ENCODE measurements around the gene EGR1. TPM values are rescaled to one million over a fixed set of nuclear protein-coding genes. Genes with fewer than 3 reads are reported as not detected.
A peak's percentile ranks its signal among the peaks of the same experiment; 100 is the strongest.

Gene EGR1
- 1.6 and 6.3 TPM in 2 replicates for total RNA-seq (ENCODE audit: low replicate concordance)

GRCh38 chr5:138465261-138466124 lies at the start of gene EGR1:
Gene EGR1 (plus strand): TSS chr5:138465479. CDS start chr5:138465762, 283 bp downstream.
- H3K4me3 ChIP-seq (ENCODE audit: low read depth, low read length) = peak within 1 kb of the TSS; percentile 84
- DNase-seq (ENCODE audit: low read depth) = peak; percentile 94
- TF ChIP-seq, protein P1, sequence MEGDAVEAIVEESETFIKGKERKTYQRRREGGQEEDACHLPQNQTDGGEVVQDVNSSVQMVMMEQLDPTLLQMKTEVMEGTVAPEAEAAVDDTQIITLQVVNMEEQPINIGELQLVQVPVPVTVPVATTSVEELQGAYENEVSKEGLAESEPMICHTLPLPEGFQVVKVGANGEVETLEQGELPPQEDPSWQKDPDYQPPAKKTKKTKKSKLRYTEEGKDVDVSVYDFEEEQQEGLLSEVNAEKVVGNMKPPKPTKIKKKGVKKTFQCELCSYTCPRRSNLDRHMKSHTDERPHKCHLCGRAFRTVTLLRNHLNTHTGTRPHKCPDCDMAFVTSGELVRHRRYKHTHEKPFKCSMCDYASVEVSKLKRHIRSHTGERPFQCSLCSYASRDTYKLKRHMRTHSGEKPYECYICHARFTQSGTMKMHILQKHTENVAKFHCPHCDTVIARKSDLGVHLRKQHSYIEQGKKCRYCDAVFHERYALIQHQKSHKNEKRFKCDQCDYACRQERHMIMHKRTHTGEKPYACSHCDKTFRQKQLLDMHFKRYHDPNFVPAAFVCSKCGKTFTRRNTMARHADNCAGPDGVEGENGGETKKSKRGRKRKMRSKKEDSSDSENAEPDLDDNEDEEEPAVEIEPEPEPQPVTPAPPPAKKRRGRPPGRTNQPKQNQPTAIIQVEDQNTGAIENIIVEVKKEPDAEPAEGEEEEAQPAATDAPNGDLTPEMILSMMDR (IDR thresholded peaks at IDR 0.05; ENCODE audit: insufficient read depth, low read length) = peak; percentile 8

GRCh38 chr5:138418444-138418843 lies 46.8 kb upstream of the EGR1 start:
- DNase-seq (ENCODE audit: low read depth) = no peak
- TF ChIP-seq, protein P1 (IDR thresholded peaks at IDR 0.05; ENCODE audit: insufficient read depth, low read length) = no peak
- no peak overlapping the region for H3K4me3 ChIP-seq (ENCODE audit: low read depth, low read length)

DNA sequence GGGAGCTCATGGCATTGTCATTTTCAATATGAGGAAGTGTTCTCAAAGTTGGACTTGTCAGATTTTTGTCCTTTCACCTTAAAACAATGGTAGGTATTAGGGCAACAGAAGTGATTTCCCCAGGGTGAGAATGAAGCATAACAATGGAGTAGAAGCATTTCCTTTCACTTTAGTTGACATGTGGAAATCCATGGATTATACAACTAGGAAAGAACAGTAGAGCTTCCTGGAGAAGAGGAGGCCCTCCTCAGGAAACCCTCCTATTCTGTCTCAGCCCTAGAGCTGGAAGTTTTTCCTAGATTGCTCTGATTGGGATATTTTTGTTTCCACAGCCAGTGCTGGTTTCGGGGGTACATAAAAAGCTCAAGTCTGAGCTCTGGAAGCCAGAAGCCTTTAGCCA lies 40.2 kb upstream of the EGR1 start:
- TF ChIP-seq, protein P1 (IDR thresholded peaks at IDR 0.05; ENCODE audit: insufficient read depth, low read length) = no peak
- no peak overlapping the region for H3K4me3 ChIP-seq (ENCODE audit: low read depth, low read length)
- DNase-seq (ENCODE audit: low read depth) = no peak

DNA sequence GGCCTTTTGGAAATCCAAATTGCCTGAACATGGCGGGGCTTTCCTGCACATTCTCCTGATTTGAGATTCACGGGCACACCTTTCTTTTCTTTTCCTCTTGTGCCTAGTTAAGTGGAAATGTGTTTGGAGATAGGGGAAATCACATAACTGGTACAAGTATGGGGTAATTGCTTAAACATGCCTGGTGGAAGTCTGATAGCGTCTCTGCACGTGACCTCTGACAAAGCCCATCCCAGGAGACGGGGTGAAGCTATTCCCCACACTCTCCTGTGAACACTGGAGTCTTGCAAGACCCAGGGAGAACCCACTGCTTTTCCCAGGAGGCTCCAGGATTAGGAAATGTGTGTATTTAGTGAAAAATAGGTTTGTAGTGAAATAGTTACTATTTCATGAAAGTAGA lies 29.3 kb upstream of the EGR1 start:
- TF ChIP-seq, protein P1 (IDR thresholded peaks at IDR 0.05; ENCODE audit: insufficient read depth, low read length) = no peak

GRCh38 chr5:138438003-138438723 lies 27.1 kb upstream of the EGR1 start:
- H3K4me3 ChIP-seq (ENCODE audit: low read depth, low read length) = peak overlapping the region; percentile 52
- TF ChIP-seq, protein P1 (IDR thresholded peaks at IDR 0.05; ENCODE audit: insufficient read depth, low read length) = no peak
- DNase-seq (ENCODE audit: low read depth) = no peak

More for the DNA sequence above, 29.3 kb upstream of the EGR1 start:
- H3K4me3 ChIP-seq (ENCODE audit: low read depth, low read length) = no peak overlapping the region
- no peak for DNase-seq (ENCODE audit: low read depth)

GRCh38 chr5:138438724-138439476 lies 26.4 kb upstream of the EGR1 start, which contains the start of gene REEP2:
Gene REEP2 (plus strand): TSS chr5:138439057. CDS start chr5:138439209, 152 bp downstream.
- H3K4me3 ChIP-seq (ENCODE audit: low read depth, low read length) = peak within 1 kb of the TSS; percentile 52
- peak; percentile 30 for DNase-seq (ENCODE audit: low read depth)
- TF ChIP-seq, protein P1 (IDR thresholded peaks at IDR 0.05; ENCODE audit: insufficient read depth, low read length) = no peak

All from fibroblast of the aortic adventitia (primary cell).